ENCODE results near the gene ARL14.

GRCh38 chr3:160675566-160676124 lies 1.3 kb upstream of the ARL14 start:
- TF ChIP-seq CTCF (IDR thresholded peaks at IDR 0.05) (no peak), POLR2A (IDR thresholded peaks at IDR 0.05) (no peak), EP300 (IDR thresholded peaks at IDR 0.05) (no peak)

Measured in tibial nerve (tissue), 4 donors.